Cardiac fibroblast (primary cell): ENCODE data around the gene YWHAE.
"Not testable (repeated sequence)": the region's sequence is repeated elsewhere in the genome, so short reads cannot be mapped to it uniquely, and the experiment has no call there.

Source experiments
- DNase-seq, 2 donors: peaks; one replicate each; pipeline versions ENCODE4 v3.0.0 to v3.0.0-alpha.2; 2010; ENCODE audit warnings: low read depth in 2 of 2
- H3K4me3 ChIP-seq, 2 donors: replicated peaks in 1 of 2; 1 replicate in 1 of 2; 2 replicates in 1 of 2; pipeline ENCODE4 v1.5.1; 2011; ENCODE audit warnings: low read depth in 2 of 2, low read length in 2 of 2, mild to moderate bottlenecking in 2 of 2, moderate library complexity in 1 of 2
- TF ChIP-seq, protein P1 (sequence below): IDR thresholded peaks from one replicate; pipeline ENCODE4 v1.5.1; 2011; ENCODE audit warnings: low read depth, mild to moderate bottlenecking, low read length, inconsistent platforms

Gene YWHAE

DNA sequence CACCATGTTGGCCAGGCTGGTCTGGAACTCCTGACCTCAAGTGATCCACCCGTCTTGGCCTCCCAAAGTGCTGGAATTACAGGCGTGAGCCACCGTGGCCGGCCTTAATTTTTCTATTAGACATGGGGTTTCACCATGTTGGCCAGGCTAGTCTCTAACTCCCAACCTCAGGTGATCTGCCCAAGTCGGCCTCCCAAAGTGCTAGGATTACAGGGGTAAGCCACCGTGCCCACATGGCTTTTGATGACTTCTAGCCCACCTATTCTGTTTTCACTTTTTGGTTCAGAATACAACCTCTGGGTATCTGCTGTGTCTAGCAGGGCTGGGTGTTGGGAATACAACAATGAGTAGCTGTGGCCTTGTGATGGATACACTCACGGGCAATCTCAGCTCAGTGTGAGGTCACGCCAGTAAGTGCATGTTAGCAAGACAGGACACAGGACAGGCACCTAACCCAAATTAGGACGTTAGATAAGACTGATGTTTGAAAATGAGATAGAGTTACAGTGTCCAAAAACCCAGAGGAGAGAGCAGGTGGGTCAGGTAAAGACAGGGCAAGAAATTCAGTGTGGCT lies 14.1 kb upstream of the YWHAE start:
- TF ChIP-seq, protein P1, sequence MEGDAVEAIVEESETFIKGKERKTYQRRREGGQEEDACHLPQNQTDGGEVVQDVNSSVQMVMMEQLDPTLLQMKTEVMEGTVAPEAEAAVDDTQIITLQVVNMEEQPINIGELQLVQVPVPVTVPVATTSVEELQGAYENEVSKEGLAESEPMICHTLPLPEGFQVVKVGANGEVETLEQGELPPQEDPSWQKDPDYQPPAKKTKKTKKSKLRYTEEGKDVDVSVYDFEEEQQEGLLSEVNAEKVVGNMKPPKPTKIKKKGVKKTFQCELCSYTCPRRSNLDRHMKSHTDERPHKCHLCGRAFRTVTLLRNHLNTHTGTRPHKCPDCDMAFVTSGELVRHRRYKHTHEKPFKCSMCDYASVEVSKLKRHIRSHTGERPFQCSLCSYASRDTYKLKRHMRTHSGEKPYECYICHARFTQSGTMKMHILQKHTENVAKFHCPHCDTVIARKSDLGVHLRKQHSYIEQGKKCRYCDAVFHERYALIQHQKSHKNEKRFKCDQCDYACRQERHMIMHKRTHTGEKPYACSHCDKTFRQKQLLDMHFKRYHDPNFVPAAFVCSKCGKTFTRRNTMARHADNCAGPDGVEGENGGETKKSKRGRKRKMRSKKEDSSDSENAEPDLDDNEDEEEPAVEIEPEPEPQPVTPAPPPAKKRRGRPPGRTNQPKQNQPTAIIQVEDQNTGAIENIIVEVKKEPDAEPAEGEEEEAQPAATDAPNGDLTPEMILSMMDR, result no peak
- no peak for DNase-seq
- H3K4me3 ChIP-seq, result no peak overlapping the region

DNA sequence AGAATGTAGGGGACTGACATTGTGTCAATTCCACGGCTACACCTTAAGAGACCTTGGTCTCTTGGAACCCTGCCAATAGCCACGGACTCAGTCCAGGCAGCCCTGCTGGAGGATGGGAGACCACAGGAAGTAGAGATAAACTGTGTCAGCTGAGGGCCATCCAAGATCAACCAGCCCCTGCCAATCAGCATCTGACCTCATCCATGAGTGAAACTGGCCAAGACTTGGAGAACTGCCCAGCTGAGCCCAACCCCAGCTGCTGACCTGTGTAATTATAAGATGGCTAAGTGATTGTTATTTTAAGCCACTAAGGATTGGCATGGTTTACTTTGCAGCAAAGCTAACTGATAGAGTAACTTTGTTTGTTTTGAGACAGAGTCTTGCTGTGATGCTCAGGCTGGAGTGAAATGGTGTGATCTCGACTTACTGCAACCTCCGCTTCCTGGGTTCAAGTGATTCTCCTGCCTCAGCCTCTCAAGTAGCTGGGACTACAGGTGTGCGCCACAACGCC lies 13.3 kb upstream of the YWHAE start:
- TF ChIP-seq, protein P1, result no peak
- no peak overlapping the region for H3K4me3 ChIP-seq
- peak; percentile 89 for DNase-seq

DNA sequence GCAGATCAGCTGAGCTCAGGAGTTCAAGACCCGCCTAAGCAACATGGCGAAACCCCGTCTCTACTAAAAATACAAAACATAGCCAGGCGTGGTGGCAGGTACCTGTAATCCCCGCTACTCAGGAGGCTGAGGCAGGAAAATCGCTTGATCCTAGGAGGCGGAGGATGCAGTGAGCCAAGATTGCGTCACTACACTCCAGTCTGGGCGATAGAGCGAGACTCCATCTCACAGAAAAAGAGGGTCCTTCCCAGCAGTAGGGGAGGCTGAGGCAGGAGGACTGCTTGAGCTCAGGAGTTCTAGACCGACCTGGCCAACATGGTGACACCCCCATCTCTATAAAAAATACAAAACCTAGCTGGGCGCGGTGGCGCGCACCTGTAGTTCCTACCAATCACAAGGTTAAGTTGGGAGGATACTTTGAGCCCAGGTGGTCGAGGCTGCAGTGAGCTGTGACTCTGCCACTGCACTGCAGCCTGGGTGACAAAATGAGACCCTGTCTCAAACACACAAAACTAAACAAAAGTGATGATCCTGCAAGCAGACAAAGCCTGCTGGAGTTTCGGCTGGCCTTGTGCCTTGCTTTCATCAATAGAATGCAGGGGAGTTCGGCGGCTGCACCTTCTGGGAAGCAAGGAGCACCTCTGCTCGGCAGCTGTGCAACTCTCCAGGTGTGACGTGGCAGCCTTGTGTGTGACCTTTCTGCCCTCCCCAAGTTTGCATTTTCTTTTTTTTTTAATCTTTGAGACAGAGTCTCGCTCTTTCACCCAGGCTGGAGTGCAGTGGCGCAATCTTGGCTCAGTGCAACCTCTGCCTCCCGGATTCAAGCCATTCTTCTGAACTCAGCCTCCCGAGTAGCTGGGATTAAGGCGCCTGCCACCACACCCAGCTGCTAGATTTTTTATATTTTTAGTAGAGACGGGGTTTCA lies 12.4 kb upstream of the YWHAE start:
- TF ChIP-seq, protein P1, result no peak
- no peak overlapping the region for H3K4me3 ChIP-seq
- DNase-seq, result peak; percentile 56 to 62

DNA sequence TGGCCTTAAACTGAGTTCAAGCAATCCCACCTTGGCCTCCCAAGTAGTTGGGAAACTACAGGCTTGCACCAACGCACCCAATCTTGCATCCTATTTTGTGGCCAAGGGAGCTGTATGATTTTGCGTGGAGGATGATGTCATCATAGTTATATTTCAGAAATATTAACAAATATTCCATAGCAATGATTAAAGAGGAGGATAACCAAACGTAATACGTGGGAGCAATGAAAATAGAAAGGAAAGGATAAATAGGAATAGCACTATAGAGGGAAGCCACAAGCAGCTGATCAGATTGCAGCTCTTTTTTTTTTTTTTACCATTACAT lies 2.2 kb upstream of the YWHAE start:
- TF ChIP-seq, protein P1, result no peak
- DNase-seq, result no peak
- H3K4me3 ChIP-seq, result no peak overlapping the region

DNA sequence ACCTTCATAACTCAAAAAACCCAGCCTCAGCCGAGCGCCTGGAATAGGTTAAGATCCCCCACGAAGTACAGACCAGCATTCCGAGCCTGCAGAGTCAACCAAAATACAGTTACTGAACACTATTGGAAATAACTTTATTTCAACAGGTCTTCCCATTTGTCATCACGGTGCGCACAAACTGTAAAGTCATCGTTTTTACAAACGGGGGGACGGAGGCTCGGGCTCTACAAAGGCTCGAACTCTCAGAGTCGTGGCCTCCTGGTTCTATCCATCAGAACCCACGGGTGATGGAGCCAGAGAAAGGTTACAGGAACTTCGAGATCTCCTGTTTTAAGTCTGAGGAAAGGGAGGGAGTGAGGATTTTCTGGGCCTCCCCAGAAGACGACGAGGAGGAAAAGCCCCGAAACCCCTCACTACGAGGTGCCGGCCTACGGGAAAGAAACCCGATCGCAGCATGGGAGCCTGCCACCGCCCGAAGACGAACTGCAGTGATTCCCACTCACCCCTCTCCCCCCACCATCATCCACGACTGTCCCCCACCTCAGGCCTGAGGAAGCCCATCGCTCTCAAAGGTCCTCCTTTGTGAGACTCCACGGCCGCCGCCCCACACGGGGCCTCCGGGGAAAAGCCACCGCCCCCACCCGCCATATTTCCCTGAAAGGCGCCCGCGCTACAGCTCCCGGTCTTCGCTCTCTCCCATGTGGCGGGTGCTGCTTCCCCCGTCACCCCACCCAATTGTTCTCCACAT lies 917 bp downstream of the YWHAE start:
- peak; percentile 29 to 59 for DNase-seq
- peak overlapping the region; percentile 84 to 93 for H3K4me3 ChIP-seq
- TF ChIP-seq, protein P1, result no peak

DNA sequence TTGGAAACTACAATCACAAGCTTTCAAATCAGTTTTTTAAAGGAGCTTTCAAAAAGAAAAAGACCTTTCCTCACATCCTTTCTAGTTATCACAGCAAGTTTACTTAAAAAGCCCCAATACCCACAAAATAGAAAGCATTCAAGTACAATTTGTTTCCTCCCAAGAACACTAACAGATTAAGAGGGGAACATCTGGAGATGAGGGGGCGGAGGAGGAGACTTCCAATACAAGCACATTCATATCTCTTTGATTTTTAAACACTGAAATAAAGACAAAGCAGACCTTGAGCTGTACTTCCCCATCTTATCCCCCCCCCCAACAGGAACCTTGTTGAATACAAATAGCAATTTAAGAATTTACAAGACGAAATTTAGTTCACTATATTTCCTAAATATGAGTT lies 2.0 kb downstream of the YWHAE start:
- TF ChIP-seq, protein P1, result no peak
- H3K4me3 ChIP-seq, result peak overlapping the region; percentile 84 to 93
- peak in 1 of 2 donors; percentile 29 for DNase-seq

DNA sequence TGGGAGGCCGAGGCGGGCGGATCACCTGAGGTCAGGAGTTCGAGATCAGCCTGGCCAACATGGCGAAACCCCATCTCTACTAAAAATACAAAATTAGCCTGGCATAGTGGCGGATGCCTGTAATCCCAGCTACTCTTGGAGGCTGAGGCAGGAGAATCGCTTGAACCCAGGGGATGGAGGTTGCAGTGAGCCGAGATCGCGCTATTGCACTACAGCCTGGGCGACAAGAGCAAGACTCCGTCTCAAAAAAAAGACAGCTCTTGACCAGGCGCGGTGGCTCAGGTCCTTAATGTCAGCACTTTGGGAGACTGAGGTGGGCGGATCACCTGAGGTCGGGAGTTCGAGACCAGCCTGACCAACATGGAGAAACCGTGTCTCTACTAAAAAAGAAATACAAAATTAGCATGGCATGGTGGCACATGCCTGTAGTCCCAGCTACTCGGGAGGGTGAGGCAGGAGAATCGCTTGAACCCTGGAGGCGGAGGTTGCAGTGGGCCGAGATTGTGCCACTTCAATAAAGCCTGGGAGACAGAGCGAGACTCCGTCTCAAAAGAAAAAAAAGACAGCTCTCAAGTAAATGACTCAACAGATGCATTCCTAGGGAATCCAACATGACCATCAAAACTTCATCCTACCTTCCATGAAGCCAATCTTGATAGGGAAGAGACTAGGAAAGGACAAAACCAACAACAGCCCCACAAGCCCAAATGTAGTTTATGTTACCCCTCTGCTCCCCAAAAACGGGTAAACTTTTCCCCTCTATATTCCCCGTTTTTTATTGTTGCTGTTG lies 4.0 kb downstream of the YWHAE start:
- not testable (repeated sequence) for H3K4me3 ChIP-seq

More for the DNA sequence above, 4.0 kb downstream of the YWHAE start:
- not testable (repeated sequence) for DNase-seq
